HepG2 (cell line): Measurements from ENCODE around the gene ANO6. TPM values are rescaled to one million over a fixed set of nuclear protein-coding genes. Genes with fewer than 3 reads are reported as not detected.
A peak's percentile ranks its signal among the peaks of the same experiment; 100 is the strongest.

Experiments used
- ELF3 ChIP-seq: IDR thresholded peaks from 2 replicates; pipeline ENCODE4 v1.6.1; 2016; ENCODE audit warnings: missing genetic modification reagents, missing compliant biosample characterization
- FOXJ3 ChIP-seq: sonication (generic); formaldehyde crosslinking; IDR thresholded peaks from 2 replicates; pipeline ENCODE4 v1.4.0; 2020; ENCODE audit warnings: missing genetic modification reagents, mild to moderate bottlenecking, borderline replicate concordance
- KLF6 ChIP-seq: IDR thresholded peaks from 2 replicates; pipeline ENCODE4 v1.8.0; 2016; ENCODE audit warnings: missing biosample characterization, missing genetic modification reagents
- MIER3 ChIP-seq: IDR thresholded peaks from 2 replicates; pipeline ENCODE4 v1.6.1; 2016; ENCODE audit warnings: missing compliant biosample characterization, borderline replicate concordance
- RCOR2 ChIP-seq: IDR thresholded peaks from 2 replicates; pipeline ENCODE4 v1.6.1; 2016; ENCODE audit warnings: missing biosample characterization, missing genetic modification reagents
- SP5 ChIP-seq: IDR thresholded peaks from 2 replicates; pipeline ENCODE4 v1.6.1; 2016; ENCODE audit warnings: low read depth, borderline replicate concordance
- ZNF205 ChIP-seq: IDR thresholded peaks from 2 replicates; pipeline ENCODE4 v1.6.1; 2018; ENCODE audit warnings: missing biosample characterization, missing genetic modification reagents
- ZNF558 ChIP-seq: sonication (generic); formaldehyde crosslinking; IDR thresholded peaks from 2 replicates; pipeline ENCODE4 v1.9.0; 2022; ENCODE audit warnings: mild to moderate bottlenecking, missing genetic modification reagents, borderline replicate concordance
- ZNF841 ChIP-seq: sonication (generic); formaldehyde crosslinking; IDR thresholded peaks from 2 replicates; pipeline ENCODE4 v1.8.1; 2023; ENCODE audit warnings: missing genetic modification reagents, borderline replicate concordance
- polyA plus RNA-seq, 8 experiments: library from polyadenylated mRNA; depleted of rRNA in 3 of 8; stranded (reverse) in 7 of 8; unstranded in 1 of 8; fragments of >200 nt; fragmentation: Illumina TruSeq in 4 of 8; extraction: Trizol in 4 of 8; gene quantifications; 2 replicates each; pipeline versions ENCODE4 v1.2.1 to v1.2.3, GENCODE V29; 2011 to 2016; ENCODE audit warnings: low read depth in 4 of 8, missing spikeins in 1 of 8, mixed read lengths in 1 of 8; ENCODE audit not compliant: insufficient read depth in 1 of 8
- total RNA-seq, 5 experiments: library from RNA; depleted of rRNA; stranded (reverse); fragments of >200 nt; fragmentation: Illumina TruSeq; extraction: Trizol; gene quantifications; 2 replicates each; pipeline ENCODE4 v1.2.3, GENCODE V29; 2016; ENCODE audit warnings: low read depth in 1 of 5
- TF ChIP-seq, protein P1 (sequence below): sonication (generic); formaldehyde crosslinking; conservative IDR thresholded peaks from 2 replicates; pipeline ENCODE4 v1.8.0; 2022; ENCODE audit warnings: mild to moderate bottlenecking, moderate library complexity, missing genetic modification reagents
- TF ChIP-seq, protein P2 (sequence below): sonication (generic); formaldehyde crosslinking; IDR thresholded peaks from 2 replicates; pipeline ENCODE4 v1.4.0; 2020; ENCODE audit warnings: missing genetic modification reagents, borderline replicate concordance
- TF ChIP-seq, protein P3 (sequence below): sonication (generic); formaldehyde crosslinking; IDR thresholded peaks from 2 replicates; pipeline ENCODE4 v1.4.0; 2020; ENCODE audit warnings: mild to moderate bottlenecking, missing genetic modification reagents
- TF ChIP-seq, protein P4 (sequence below): sonication (generic); formaldehyde crosslinking; IDR thresholded peaks from 2 replicates; pipeline ENCODE4 v1.4.0; 2020; ENCODE audit warnings: mild to moderate bottlenecking, missing genetic modification reagents
- TF ChIP-seq, protein P5 (sequence below): IDR thresholded peaks from 2 replicates; pipeline ENCODE4 v1.6.1; 2016; ENCODE audit warnings: low read depth, missing genetic modification reagents, missing compliant biosample characterization

The ANO6 gene
- total and polyA plus RNA-seq, 2 of the 13 experiments (the other 11 are each of a cell fraction or from before 2014, with no cell fraction given) = 37.8 to 57.1 TPM

DNA sequence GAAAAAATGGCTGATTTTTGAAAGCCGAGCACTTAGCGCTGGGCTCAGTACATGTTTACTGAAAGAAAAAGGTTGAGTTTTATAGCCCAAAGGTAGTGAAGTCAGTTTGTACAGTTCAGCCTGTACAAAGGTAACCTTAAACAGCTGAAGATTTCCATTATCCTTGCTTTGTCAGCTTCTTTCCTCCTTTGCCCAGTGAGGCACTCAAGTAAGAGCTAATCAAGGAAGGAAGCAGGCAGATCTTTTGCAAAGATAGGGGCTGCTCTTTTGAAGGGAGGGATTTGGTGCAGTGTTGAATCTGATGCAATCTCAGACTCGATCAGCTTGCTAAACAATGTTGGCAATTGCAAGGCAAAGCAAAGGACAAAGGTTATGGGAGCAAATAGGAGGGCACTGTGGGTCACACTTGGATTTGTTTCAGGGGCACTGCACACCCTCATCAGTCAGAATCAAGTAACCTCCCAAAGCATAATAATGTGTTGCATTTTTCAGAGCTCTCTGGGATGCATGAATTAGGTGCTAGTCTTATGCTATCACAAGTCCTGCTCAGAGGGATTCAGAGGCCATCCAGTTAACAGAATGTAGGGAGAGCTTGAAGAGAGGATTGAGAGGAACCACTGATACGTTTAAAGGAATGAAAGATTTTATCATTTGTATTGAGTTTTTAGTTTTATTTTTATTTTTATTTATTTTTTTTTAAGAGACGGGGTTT, 44.4 kb downstream of the ANO6 start (continued):
- TF ChIP-seq ZNF841 (no peak), ZNF205 (CRISPR knock-in tag) (peak; percentile 85; the same call in 1 of the 2 replicates), RCOR2 (CRISPR knock-in tag) (peak; percentile 77; the same call in 1 of the 2 replicates), SP5 (CRISPR knock-in tag) (peak; percentile 61; the same call in 1 of the 2 replicates), MIER3 (CRISPR knock-in tag) (0 out of 2 replicates have a peak, but pooled peaks have one; percentile 57), ELF3 (peak; percentile 95), KLF6 (0 out of 2 replicates have a peak, but pooled peaks have one; percentile 38), ZNF558 (CRISPR knock-in tag) (no peak), FOXJ3 (CRISPR knock-in tag) (peak; percentile 92)
- TF ChIP-seq, protein P1, sequence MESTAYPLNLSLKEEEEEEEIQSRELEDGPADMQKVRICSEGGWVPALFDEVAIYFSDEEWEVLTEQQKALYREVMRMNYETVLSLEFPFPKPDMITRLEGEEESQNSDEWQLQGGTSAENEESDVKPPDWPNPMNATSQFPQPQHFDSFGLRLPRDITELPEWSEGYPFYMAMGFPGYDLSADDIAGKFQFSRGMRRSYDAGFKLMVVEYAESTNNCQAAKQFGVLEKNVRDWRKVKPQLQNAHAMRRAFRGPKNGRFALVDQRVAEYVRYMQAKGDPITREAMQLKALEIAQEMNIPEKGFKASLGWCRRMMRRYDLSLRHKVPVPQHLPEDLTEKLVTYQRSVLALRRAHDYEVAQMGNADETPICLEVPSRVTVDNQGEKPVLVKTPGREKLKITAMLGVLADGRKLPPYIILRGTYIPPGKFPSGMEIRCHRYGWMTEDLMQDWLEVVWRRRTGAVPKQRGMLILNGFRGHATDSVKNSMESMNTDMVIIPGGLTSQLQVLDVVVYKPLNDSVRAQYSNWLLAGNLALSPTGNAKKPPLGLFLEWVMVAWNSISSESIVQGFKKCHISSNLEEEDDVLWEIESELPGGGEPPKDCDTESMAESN (CRISPR knock-in tag) = peak; percentile 91
- TF ChIP-seq, protein P2, sequence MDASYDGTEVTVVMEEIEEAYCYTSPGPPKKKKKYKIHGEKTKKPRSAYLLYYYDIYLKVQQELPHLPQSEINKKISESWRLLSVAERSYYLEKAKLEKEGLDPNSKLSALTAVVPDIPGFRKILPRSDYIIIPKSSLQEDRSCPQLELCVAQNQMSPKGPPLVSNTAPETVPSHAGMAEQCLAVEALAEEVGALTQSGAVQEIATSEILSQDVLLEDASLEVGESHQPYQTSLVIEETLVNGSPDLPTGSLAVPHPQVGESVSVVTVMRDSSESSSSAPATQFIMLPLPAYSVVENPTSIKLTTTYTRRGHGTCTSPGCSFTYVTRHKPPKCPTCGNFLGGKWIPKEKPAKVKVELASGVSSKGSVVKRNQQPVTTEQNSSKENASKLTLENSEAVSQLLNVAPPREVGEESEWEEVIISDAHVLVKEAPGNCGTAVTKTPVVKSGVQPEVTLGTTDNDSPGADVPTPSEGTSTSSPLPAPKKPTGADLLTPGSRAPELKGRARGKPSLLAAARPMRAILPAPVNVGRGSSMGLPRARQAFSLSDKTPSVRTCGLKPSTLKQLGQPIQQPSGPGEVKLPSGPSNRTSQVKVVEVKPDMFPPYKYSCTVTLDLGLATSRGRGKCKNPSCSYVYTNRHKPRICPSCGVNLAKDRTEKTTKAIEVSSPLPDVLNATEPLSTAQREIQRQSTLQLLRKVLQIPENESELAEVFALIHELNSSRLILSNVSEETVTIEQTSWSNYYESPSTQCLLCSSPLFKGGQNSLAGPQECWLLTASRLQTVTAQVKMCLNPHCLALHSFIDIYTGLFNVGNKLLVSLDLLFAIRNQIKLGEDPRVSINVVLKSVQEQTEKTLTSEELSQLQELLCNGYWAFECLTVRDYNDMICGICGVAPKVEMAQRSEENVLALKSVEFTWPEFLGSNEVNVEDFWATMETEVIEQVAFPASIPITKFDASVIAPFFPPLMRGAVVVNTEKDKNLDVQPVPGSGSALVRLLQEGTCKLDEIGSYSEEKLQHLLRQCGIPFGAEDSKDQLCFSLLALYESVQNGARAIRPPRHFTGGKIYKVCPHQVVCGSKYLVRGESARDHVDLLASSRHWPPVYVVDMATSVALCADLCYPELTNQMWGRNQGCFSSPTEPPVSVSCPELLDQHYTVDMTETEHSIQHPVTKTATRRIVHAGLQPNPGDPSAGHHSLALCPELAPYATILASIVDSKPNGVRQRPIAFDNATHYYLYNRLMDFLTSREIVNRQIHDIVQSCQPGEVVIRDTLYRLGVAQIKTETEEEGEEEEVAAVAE (CRISPR knock-in tag) = peak; percentile 66; the same call in 1 of the 2 replicates
- TF ChIP-seq, protein P3, sequence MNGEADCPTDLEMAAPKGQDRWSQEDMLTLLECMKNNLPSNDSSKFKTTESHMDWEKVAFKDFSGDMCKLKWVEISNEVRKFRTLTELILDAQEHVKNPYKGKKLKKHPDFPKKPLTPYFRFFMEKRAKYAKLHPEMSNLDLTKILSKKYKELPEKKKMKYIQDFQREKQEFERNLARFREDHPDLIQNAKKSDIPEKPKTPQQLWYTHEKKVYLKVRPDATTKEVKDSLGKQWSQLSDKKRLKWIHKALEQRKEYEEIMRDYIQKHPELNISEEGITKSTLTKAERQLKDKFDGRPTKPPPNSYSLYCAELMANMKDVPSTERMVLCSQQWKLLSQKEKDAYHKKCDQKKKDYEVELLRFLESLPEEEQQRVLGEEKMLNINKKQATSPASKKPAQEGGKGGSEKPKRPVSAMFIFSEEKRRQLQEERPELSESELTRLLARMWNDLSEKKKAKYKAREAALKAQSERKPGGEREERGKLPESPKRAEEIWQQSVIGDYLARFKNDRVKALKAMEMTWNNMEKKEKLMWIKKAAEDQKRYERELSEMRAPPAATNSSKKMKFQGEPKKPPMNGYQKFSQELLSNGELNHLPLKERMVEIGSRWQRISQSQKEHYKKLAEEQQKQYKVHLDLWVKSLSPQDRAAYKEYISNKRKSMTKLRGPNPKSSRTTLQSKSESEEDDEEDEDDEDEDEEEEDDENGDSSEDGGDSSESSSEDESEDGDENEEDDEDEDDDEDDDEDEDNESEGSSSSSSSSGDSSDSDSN = 0 out of 2 replicates have a peak, but pooled peaks have one; percentile 33
- TF ChIP-seq, protein P4, sequence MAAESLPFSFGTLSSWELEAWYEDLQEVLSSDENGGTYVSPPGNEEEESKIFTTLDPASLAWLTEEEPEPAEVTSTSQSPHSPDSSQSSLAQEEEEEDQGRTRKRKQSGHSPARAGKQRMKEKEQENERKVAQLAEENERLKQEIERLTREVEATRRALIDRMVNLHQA (CRISPR knock-in tag) = no peak
- TF ChIP-seq, protein P5, sequence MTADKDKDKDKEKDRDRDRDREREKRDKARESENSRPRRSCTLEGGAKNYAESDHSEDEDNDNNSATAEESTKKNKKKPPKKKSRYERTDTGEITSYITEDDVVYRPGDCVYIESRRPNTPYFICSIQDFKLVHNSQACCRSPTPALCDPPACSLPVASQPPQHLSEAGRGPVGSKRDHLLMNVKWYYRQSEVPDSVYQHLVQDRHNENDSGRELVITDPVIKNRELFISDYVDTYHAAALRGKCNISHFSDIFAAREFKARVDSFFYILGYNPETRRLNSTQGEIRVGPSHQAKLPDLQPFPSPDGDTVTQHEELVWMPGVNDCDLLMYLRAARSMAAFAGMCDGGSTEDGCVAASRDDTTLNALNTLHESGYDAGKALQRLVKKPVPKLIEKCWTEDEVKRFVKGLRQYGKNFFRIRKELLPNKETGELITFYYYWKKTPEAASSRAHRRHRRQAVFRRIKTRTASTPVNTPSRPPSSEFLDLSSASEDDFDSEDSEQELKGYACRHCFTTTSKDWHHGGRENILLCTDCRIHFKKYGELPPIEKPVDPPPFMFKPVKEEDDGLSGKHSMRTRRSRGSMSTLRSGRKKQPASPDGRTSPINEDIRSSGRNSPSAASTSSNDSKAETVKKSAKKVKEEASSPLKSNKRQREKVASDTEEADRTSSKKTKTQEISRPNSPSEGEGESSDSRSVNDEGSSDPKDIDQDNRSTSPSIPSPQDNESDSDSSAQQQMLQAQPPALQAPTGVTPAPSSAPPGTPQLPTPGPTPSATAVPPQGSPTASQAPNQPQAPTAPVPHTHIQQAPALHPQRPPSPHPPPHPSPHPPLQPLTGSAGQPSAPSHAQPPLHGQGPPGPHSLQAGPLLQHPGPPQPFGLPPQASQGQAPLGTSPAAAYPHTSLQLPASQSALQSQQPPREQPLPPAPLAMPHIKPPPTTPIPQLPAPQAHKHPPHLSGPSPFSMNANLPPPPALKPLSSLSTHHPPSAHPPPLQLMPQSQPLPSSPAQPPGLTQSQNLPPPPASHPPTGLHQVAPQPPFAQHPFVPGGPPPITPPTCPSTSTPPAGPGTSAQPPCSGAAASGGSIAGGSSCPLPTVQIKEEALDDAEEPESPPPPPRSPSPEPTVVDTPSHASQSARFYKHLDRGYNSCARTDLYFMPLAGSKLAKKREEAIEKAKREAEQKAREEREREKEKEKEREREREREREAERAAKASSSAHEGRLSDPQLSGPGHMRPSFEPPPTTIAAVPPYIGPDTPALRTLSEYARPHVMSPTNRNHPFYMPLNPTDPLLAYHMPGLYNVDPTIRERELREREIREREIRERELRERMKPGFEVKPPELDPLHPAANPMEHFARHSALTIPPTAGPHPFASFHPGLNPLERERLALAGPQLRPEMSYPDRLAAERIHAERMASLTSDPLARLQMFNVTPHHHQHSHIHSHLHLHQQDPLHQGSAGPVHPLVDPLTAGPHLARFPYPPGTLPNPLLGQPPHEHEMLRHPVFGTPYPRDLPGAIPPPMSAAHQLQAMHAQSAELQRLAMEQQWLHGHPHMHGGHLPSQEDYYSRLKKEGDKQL (CRISPR knock-in tag) = peak; percentile 74
